Upper lobe of right lung (tissue), 1 donor: ENCODE data around the gene TLN1. TPM values are rescaled to one million over a fixed set of nuclear protein-coding genes. Genes with fewer than 3 reads are reported as not detected.

Experiments
- ATAC-seq: fragments of 200-7000 bp; cut with Tn5 transposase; one replicate; pipeline ENCODE4 v1.9.1; 2020; ENCODE audit warnings: mild to moderate bottlenecking, moderate library complexity
- DNase-seq: peaks from one replicate; pipeline ENCODE4 v3.0.0-alpha.2; 2020
- H3K27ac ChIP-seq: fragments of 200-600 bp; one replicate; pipeline ENCODE4 v1.8.0; 2022
- H3K27me3 ChIP-seq: fragments of 200-600 bp; one replicate; pipeline ENCODE4 v1.8.0; 2022; ENCODE audit warnings: mild to moderate bottlenecking
- H3K36me3 ChIP-seq: fragments of 200-600 bp; one replicate; pipeline ENCODE4 v1.8.0; 2022
- H3K4me1 ChIP-seq: fragments of 200-600 bp; one replicate; pipeline ENCODE4 v1.8.0; 2022
- H3K4me3 ChIP-seq: fragments of 200-600 bp; one replicate; pipeline ENCODE4 v1.8.0; 2022; ENCODE audit warnings: mild to moderate bottlenecking
- H3K9me3 ChIP-seq: fragments of 200-600 bp; one replicate; pipeline ENCODE4 v1.8.0; 2022
- intact Hi-C: fragments of 100-400 bp; cut with DNase I; formaldehyde crosslinking; loops from one replicate; pipeline ENCODE4 v1.11.0; 2022
- total RNA-seq: library from RNA; stranded (reverse); fragmentation: NEBNext Ultra II Directional; extraction: Animal tissue kit (Norgen Biotek cat#: 25700); gene quantifications from one replicate; pipeline ENCODE4 v1.2.1, GENCODE V29; 2021
- TF ChIP-seq, protein P1 (sequence below): fragments of 200-600 bp; IDR thresholded peaks from one replicate; pipeline ENCODE4 v1.8.0; 2022; ENCODE audit warnings: antibody characterized with exemption
- donor health status: DM: no; HTN: yes; CAD: no; lungs with severe emphysema.

Gene TLN1
- total RNA-seq, 1 donor from 2014 or later: 439 TPM

DNA sequence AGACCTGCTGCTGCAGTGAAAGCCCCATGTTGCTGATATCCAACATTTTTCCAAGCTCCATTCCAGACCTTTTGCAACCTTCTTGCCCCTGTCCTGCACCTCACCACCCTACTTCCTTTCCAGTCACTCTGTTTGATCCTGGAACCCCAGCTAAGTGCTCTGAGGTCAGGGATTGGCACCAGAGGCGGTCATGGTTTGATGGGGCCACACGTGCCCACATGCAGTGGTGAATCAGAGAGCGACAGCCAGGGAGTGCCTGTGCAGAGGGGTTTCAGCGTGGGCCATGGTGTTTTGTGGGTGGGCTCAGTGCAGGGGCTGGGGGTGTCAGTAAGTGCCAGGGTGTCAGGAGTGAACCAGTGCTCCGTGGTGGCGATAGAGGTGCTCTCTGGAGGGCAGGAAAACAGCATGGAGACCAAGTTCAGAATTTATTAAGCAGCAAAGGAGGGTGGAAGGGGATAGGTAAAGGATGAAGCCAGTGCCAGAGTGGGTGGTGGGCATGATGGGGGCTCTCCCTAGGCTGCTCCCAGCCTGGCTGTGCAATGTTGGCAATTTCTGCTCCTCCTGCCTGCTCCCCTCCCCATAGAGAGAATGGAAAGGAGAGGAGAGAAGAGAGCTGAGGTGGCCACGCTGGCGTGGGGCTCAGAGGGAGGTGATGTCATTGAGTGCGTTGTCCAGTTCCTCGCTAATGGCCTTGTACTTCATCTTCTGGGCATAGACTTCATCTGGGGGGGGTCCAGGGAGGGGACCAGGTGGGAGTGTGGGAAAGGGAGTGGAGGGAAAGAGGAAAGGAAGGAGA lies 49.3 kb downstream of the TLN1 start:
- Histone ChIP-seq H3K9me3 (no peaks in the 10 kb centered on the region), H3K4me1 (no peaks in the 10 kb centered on the region), H3K27me3 (no peaks in the 10 kb centered on the region), H3K4me3 (no peak overlapping the region), H3K36me3 (peaks cover 10% of the 10 kb centered on the region), H3K27ac (no peak overlapping the region)
- intact Hi-C loops: no loop called here
- DNase-seq (no peak), ATAC-seq (no peak)
- TF ChIP-seq, protein P1, sequence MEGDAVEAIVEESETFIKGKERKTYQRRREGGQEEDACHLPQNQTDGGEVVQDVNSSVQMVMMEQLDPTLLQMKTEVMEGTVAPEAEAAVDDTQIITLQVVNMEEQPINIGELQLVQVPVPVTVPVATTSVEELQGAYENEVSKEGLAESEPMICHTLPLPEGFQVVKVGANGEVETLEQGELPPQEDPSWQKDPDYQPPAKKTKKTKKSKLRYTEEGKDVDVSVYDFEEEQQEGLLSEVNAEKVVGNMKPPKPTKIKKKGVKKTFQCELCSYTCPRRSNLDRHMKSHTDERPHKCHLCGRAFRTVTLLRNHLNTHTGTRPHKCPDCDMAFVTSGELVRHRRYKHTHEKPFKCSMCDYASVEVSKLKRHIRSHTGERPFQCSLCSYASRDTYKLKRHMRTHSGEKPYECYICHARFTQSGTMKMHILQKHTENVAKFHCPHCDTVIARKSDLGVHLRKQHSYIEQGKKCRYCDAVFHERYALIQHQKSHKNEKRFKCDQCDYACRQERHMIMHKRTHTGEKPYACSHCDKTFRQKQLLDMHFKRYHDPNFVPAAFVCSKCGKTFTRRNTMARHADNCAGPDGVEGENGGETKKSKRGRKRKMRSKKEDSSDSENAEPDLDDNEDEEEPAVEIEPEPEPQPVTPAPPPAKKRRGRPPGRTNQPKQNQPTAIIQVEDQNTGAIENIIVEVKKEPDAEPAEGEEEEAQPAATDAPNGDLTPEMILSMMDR: no peak

DNA sequence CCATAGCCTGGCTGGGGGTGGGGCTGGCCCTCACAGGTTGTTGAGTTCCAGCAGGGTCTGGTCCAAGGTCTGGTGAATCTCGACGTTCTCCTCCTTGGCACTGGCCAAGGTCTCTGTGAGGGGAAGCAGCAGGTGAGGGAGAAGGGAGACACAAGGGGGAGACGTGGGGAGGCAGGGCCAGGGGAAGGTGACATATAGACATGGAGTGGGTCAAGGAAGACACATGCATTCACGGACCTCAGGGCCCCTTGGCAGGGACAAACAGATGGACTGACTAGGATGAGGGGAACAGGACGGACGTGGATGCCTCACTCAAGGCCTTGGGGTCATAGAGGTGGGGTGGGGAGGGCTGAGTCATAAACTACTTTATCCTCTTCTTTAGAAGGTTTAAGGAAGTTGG lies 49.9 kb downstream of the TLN1 start:
- DNase-seq: no peak
- Histone ChIP-seq H3K4me3 (no peak overlapping the region), H3K36me3 (peaks cover 10% of the 10 kb centered on the region), H3K9me3 (no peaks in the 10 kb centered on the region), H3K27ac (no peak overlapping the region), H3K4me1 (no peaks in the 10 kb centered on the region), H3K27me3 (no peaks in the 10 kb centered on the region)
- no peak for ATAC-seq
- intact Hi-C loops: no loop called here
- TF ChIP-seq, protein P1: no peak

DNA sequence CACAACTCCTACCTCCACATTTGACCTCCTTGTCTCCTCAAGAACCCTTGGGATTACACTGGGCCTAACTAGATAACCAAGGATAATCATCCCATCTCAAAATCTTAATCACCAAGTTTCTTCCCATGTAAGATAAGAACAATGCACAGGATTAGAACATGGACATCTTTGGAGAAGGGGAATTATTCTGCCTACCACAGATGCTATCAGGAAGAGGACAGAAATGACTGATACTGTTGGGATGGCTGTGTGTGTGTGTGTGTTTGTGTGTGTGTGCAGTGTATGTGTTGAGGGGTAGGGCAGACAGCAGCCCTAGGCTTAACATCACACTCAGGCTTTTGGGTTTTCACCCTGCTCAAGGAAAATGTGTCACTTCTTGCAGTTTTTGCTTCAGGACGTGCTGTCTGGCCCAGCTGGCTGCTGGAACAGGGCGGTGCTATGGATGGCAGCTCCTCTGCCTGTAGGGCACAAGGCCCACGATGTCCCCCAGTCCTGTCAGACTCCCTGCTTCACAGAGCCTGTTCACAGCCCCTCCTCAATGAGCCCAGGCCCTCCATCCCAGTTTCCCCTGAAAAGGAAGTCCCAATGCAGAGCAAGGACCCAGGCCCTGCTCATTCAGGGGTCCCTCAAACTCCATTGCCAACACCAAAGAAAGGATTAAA lies 50.5 kb downstream of the TLN1 start:
- DNase-seq: no peak

DNA sequence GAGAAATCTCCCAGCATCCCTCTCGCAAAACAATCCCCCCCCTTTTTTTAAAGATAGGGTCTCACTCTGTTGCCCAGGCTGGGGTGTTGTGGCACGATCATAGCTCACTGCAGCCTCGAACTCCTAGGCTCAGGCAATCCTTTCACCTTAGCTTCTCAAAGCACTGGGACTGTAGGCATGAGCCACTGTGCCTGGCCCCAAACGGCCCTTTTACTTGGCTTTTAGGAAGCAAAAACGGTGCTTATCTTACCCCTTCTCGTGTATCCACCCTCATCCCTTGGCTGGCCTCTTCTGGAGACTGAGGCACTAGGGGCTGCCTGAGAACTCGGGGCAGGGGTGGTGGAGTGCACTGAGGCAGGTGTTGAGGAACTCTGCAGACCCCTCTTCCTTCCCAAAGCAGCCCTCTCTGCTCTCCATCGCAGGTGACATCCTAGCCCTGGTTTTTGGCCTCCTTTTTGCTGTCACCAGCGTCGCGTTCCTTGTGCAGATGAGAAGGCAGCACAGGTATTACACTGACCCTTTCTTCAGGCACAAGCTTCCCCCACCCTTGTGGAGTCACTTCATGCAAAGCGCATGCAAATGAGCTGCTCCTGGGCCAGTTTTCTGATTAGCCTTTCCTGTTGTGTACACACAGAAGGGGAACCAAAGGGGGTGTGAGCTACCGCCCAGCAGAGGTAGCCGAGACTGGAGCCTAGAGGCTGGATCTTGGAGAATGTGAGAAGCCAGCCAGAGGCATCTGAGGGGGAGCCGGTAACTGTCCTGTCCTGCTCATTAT lies 51.5 kb downstream of the TLN1 start:
- no peak for ATAC-seq
- intact Hi-C loops: no loop called here
- Histone ChIP-seq H3K27ac (no peak overlapping the region), H3K27me3 (no peaks in the 10 kb centered on the region), H3K9me3 (no peaks in the 10 kb centered on the region), H3K4me3 (no peak overlapping the region), H3K4me1 (peaks cover 8% of the 10 kb centered on the region), H3K36me3 (peaks cover 10% of the 10 kb centered on the region)
- DNase-seq: no peak
- TF ChIP-seq, protein P1: no peak

More for the DNA sequence above, 50.5 kb downstream of the TLN1 start:
- intact Hi-C loops: no loop called here
- no peak overlapping the region for H3K4me3 ChIP-seq
- H3K36me3 ChIP-seq: peaks cover 10% of the 10 kb centered on the region
- TF ChIP-seq, protein P1: no peak
- no peaks in the 10 kb centered on the region for H3K4me1 ChIP-seq
- H3K27me3 ChIP-seq: no peaks in the 10 kb centered on the region
- ATAC-seq: no peak
- H3K27ac ChIP-seq: no peak overlapping the region
- no peaks in the 10 kb centered on the region for H3K9me3 ChIP-seq

DNA sequence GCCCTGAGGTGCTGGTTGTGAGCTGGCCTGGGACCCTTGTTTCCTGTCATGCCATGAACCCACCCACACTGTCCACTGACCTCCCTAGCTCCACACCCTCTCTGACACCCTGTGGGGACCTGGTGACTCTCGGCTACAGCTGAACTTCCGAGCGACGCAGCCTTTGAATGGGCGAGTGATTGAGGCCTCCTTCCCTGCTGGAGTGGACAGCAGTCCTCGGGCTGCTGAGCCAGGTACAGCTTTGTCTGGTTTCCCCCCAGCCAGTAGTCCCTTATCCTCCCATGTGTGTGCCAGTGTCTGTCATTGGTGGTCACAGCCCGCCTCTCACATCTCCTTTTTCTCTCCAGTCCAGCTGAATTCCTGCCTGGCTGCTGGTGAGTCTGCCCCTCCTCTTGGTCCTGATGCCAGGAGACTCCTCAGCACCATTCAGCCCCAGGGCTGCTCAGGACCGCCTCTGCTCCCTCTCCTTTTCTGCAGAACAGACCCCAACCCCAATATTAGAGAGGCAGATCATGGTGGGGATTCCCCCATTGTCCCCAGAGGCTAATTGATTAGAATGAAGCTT lies 52.1 kb downstream of the TLN1 start:
- Histone ChIP-seq H3K36me3 (peaks cover 5% of the 10 kb centered on the region), H3K27ac (no peak overlapping the region), H3K4me1 (peaks cover 8% of the 10 kb centered on the region), H3K27me3 (no peaks in the 10 kb centered on the region), H3K9me3 (no peaks in the 10 kb centered on the region), H3K4me3 (no peak overlapping the region)
- DNase-seq: no peak
- TF ChIP-seq, protein P1: no peak
- ATAC-seq: no peak
- intact Hi-C loops: no loop called here
